Ovary (tissue), 3 donors: Measurements from ENCODE around the gene PSMG3.

ENCODE experiments used
- CTCF ChIP-seq, 3 donors: fragments of 450-650 bp in 2 of 3; fragments of 200-600 bp in 1 of 3; IDR thresholded peaks; one replicate each; pipeline versions ENCODE4 v1.5.1 to v1.8.0; 2016 to 2022; ENCODE audit warnings: antibody characterized with exemption in 3 of 3, mild to moderate bottlenecking in 1 of 3
- EP300 ChIP-seq: sonication (generic); formaldehyde crosslinking; IDR thresholded peaks from one replicate; pipeline ENCODE4 v1.6.1; 2017; ENCODE audit warnings: antibody characterized with exemption
- POLR2A ChIP-seq: fragments of 450-650 bp; IDR thresholded peaks from one replicate; pipeline ENCODE4 v1.6.1; 2017; ENCODE audit warnings: antibody characterized with exemption, mild to moderate bottlenecking, moderate library complexity
- donor health status: DM: no; HTN: no; CAD: no.

GRCh38 chr7:1572111-1572822 is 2.4 kb upstream of the PSMG3 start:
- TF ChIP-seq POLR2A (no peak), CTCF (IDR thresholded peaks at IDR 0.05) (no peak), EP300 (no peak)
